Kidney (tissue), 14 donors: Measurements from ENCODE around the gene AKAP6. TPM values are rescaled to one million over a fixed set of nuclear protein-coding genes. Genes with fewer than 3 reads are reported as not detected.

Experiments
- DNase-seq, 5 donors: peaks; one replicate each; pipeline ENCODE4 v3.0.0-alpha.2; 2013 to 2020
- FAIRE-seq: peaks from 2 replicates; lab custom pipeline; 2012; peaks lifted over from hg19 to GRCh38; lab: Jason Lieb, UNC
- H3K27ac ChIP-seq, 2 donors: one replicate each; pipeline ENCODE4 v1.7.0; 2013; ENCODE audit warnings: low read depth in 2 of 2, low read length in 2 of 2, inconsistent platforms in 1 of 2
- H3K27me3 ChIP-seq: one replicate; pipeline ENCODE4 v1.7.1; 2013; ENCODE audit warnings: low read length, inconsistent platforms; ENCODE audit not compliant: control insufficient read depth, insufficient read depth
- H3K36me3 ChIP-seq, 3 donors: one replicate each; pipeline versions ENCODE4 v1.7.0 to v1.7.1; 2013; ENCODE audit warnings: low read length in 3 of 3, control low read depth in 1 of 3, inconsistent platforms in 1 of 3; ENCODE audit not compliant: insufficient read depth in 3 of 3, control insufficient read depth in 2 of 3
- H3K4me1 ChIP-seq, 3 donors: one replicate each; pipeline versions ENCODE4 v1.7.0 to v1.7.1; 2013; ENCODE audit warnings: low read length in 3 of 3, inconsistent platforms in 1 of 3, low read depth in 1 of 3; ENCODE audit not compliant: control insufficient read depth in 2 of 3, insufficient read depth in 2 of 3
- H3K4me3 ChIP-seq, 3 donors: one replicate each; pipeline versions ENCODE4 v1.7.0 to v1.8.1; 2013; ENCODE audit warnings: low read length in 3 of 3, control low read depth in 1 of 3, inconsistent platforms in 1 of 3
- H3K9ac ChIP-seq, 3 donors: one replicate each; pipeline versions ENCODE4 v1.7.0 to v1.7.1; 2013; ENCODE audit warnings: low read length in 3 of 3, control low read depth in 1 of 3, inconsistent platforms in 1 of 3
- H3K9me3 ChIP-seq, 3 donors: one replicate each; pipeline versions ENCODE4 v1.7.0 to v1.7.1; 2013; ENCODE audit warnings: low read length in 3 of 3, control low read depth in 1 of 3, inconsistent platforms in 1 of 3; ENCODE audit not compliant: control insufficient read depth in 2 of 3, insufficient read depth in 1 of 3
- intact Hi-C: fragments of 100-400 bp; cut with DNase I; formaldehyde crosslinking; loops from one replicate; pipeline ENCODE4 v1.11.1; 2022
- polyA plus RNA-seq: library from polyadenylated mRNA; stranded (reverse); fragments of 350-450 nt; fragmentation: Illumina TruSeq; extraction: RNeasy Lipid Tissue Mini Kit (QIAGEN cat#74804); gene quantifications from one replicate; pipeline ENCODE4 v1.2.3, GENCODE V29; 2014; ENCODE audit warnings: low read depth, low replicate concordance; ENCODE audit not compliant: insufficient read depth
- total RNA-seq: library from RNA; stranded (reverse); fragmentation: NEBNext Ultra II Directional; extraction: Animal tissue kit (Norgen Biotek cat#: 25700); gene quantifications from one replicate; pipeline ENCODE4 v1.2.1, GENCODE V29; 2021
- TF ChIP-seq, protein P1 (sequence below): IDR thresholded peaks from 3 replicates; pipeline ENCODE4 v1.5.1; 2012; ENCODE audit warnings: mild to moderate bottlenecking, moderate library complexity, borderline replicate concordance; ENCODE audit not compliant: insufficient read depth; ENCODE audit errors: extremely low read depth
- donor health status: control.
- donor health status: control.
- donor health status: control.
- donor health status: control.
- donor health status: control.
- donor health status: DM: yes; HTN: yes; CAD: no.
- donor health status: Normal renal cell carcinoma (clear cell type).

The AKAP6 gene
- total and polyA plus RNA-seq, 2 donors from 2014 or later, result 0.92 to 10.5 TPM

DNA sequence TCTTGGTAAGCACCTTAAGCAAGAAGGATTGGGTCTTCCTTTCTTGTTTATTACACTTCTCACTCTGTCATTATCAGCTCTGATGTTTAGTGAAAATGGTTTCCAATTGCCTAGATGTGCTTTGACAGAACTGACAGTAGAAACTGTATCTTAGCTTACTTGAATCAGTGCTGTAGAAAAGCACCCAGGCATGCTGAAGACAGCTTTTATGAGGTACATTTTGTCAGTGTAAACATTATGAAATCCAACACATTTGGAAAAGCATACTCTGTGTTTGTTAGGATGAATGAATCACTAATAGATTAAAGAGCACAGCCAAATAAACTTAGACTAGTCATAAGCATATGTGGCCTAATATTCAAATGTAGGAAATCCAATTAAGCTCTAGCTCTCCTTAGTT, 319.3 kb downstream of the AKAP6 start:
- Histone ChIP-seq H3K36me3 (no peaks in the 10 kb centered on the region), H3K27me3 (no peaks in the 10 kb centered on the region), H3K4me3 (no peak overlapping the region), H3K4me1 (no peaks in the 10 kb centered on the region), H3K9ac (no peak overlapping the region), H3K9me3 (no peaks in the 10 kb centered on the region), H3K27ac (no peak overlapping the region)
- no peak for FAIRE-seq
- intact Hi-C loops, result no loop called here
- DNase-seq, result no peak
- TF ChIP-seq, protein P1, sequence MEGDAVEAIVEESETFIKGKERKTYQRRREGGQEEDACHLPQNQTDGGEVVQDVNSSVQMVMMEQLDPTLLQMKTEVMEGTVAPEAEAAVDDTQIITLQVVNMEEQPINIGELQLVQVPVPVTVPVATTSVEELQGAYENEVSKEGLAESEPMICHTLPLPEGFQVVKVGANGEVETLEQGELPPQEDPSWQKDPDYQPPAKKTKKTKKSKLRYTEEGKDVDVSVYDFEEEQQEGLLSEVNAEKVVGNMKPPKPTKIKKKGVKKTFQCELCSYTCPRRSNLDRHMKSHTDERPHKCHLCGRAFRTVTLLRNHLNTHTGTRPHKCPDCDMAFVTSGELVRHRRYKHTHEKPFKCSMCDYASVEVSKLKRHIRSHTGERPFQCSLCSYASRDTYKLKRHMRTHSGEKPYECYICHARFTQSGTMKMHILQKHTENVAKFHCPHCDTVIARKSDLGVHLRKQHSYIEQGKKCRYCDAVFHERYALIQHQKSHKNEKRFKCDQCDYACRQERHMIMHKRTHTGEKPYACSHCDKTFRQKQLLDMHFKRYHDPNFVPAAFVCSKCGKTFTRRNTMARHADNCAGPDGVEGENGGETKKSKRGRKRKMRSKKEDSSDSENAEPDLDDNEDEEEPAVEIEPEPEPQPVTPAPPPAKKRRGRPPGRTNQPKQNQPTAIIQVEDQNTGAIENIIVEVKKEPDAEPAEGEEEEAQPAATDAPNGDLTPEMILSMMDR, result no peak

- intact Hi-C loops, result no loop called here
- FAIRE-seq, result no peak
Measured at GRCh38 chr14:32650030-32650429, 320.9 kb downstream of the AKAP6 start.

DNA sequence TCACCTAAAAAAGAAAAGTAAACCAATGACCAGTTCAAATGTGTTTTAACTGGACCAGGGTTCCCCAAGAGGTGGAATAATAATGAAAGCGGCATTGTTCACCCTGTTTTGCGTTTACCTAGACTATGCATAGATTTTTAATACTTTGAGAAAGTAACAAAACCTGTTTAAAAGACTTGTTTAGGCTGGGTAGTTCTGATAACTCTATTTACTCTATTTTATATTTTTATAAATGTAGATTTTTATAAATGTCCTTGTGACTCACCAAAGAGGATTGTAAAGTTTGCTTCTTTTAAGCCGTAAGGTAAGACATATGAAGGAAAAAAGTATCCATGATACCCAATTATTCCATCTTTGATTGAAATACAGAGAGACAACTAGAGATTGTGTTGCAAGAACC, 321.6 kb downstream of the AKAP6 start:
- Histone ChIP-seq H3K27me3 (no peaks in the 10 kb centered on the region), H3K4me1 (no peaks in the 10 kb centered on the region), H3K4me3 (no peak overlapping the region), H3K27ac (no peak overlapping the region), H3K9me3 (no peaks in the 10 kb centered on the region), H3K36me3 (no peaks in the 10 kb centered on the region), H3K9ac (no peak overlapping the region)
- TF ChIP-seq, protein P1, result no peak
- no peak for FAIRE-seq
- intact Hi-C loops, result no loop called here
- DNase-seq, result no peak

More at GRCh38 chr14:32650030-32650429, 320.9 kb downstream of the AKAP6 start:
- Histone ChIP-seq H3K4me3 (no peak overlapping the region), H3K27me3 (no peaks in the 10 kb centered on the region), H3K27ac (no peak overlapping the region), H3K9me3 (no peaks in the 10 kb centered on the region), H3K4me1 (no peaks in the 10 kb centered on the region), H3K9ac (no peak overlapping the region), H3K36me3 (no peaks in the 10 kb centered on the region)
- TF ChIP-seq, protein P1, result no peak
- DNase-seq, result no peak

- FAIRE-seq, result no peak
- TF ChIP-seq, protein P1, result no peak
- H3K27ac ChIP-seq, result no peak overlapping the region
- H3K27me3 ChIP-seq, result no peaks in the 10 kb centered on the region
- DNase-seq, result no peak
- no peak overlapping the region for H3K9ac ChIP-seq
- H3K4me1 ChIP-seq, result no peaks in the 10 kb centered on the region
- intact Hi-C loops, result no loop called here
- H3K9me3 ChIP-seq, result no peaks in the 10 kb centered on the region
- no peak overlapping the region for H3K4me3 ChIP-seq
- no peaks in the 10 kb centered on the region for H3K36me3 ChIP-seq
Measured at GRCh38 chr14:32654106-32654505, 325.0 kb downstream of the AKAP6 start.
